NCI-H1105 treated with DMSO at 0.1 percent for 48 hours (cell line): ENCODE results near the gene AP2A1.
A peak's percentile ranks its signal among the peaks of the same experiment; 100 is the strongest.

ENCODE experiments used
- DNase-seq: peaks from one replicate; lab custom pipeline; 2025; lab: John Stamatoyannopoulos, UW

AP2A1 gene

GRCh38 chr19:49793561-49793840 is 26.7 kb downstream of the AP2A1 start:
- DNase-seq = no peak

- DNase-seq = no peak
Measured at GRCh38 chr19:49795615-49796014, 28.8 kb downstream of the AP2A1 start.

GRCh38 chr19:49798574-49798973 is 31.8 kb downstream of the AP2A1 start:
- no peak for DNase-seq

GRCh38 chr19:49799271-49799797 is 32.5 kb downstream of the AP2A1 start:
- no peak for DNase-seq

GRCh38 chr19:49799798-49800376 is 33.1 kb downstream of the AP2A1 start:
- DNase-seq = no peak

- DNase-seq = no peak
Measured at GRCh38 chr19:49800771-49801170, 34.0 kb downstream of the AP2A1 start.

GRCh38 chr19:49801401-49801888 is 34.6 kb downstream of the AP2A1 start:
- no peak for DNase-seq

GRCh38 chr19:49801966-49802661 is 35.3 kb downstream of the AP2A1 start:
- DNase-seq = peak; percentile 77

GRCh38 chr19:49802836-49803528 is 36.2 kb downstream of the AP2A1 start:
- DNase-seq = no peak

- DNase-seq = no peak
Measured at GRCh38 chr19:49803529-49803856, 36.7 kb downstream of the AP2A1 start.

GRCh38 chr19:49805822-49806619 is 39.2 kb downstream of the AP2A1 start:
- DNase-seq = no peak

- DNase-seq = no peak
Measured at GRCh38 chr19:49806620-49806959, 39.8 kb downstream of the AP2A1 start.

GRCh38 chr19:49807058-49807903 is 40.5 kb downstream of the AP2A1 start:
- no peak for DNase-seq

GRCh38 chr19:49807904-49808675 is 41.3 kb downstream of the AP2A1 start:
- no peak for DNase-seq

- peak; percentile 92 for DNase-seq
Measured at GRCh38 chr19:49808711-49809159, 41.9 kb downstream of the AP2A1 start.

GRCh38 chr19:49809160-49809940 is 42.5 kb downstream of the AP2A1 start:
- DNase-seq = peak; percentile 70

- no peak for DNase-seq
Measured at GRCh38 chr19:49809941-49810389, 43.2 kb downstream of the AP2A1 start.

GRCh38 chr19:49811328-49811727 is 44.5 kb downstream of the AP2A1 start:
- no peak for DNase-seq

GRCh38 chr19:49812452-49812996 is 45.7 kb downstream of the AP2A1 start:
- no peak for DNase-seq
